Activated CD8-positive, alpha-beta memory T cell treated with anti-CD3 and anti-CD28 coated beads for 1 hour (primary cell): ENCODE measurements around the gene GTPBP6.
"Not testable (repeated sequence)": the region's sequence is repeated elsewhere in the genome, so short reads cannot be mapped to it uniquely, and the experiment has no call there.

Source experiments
- DNase-seq, 2 donors: peaks; one replicate each; pipeline ENCODE4 v3.0.0-alpha.2; 2020; ENCODE audit warnings: low read depth in 1 of 2; ENCODE audit errors: extremely low read depth in 1 of 2

Gene GTPBP6

GRCh38 chrX:336227-336626 lies 17.6 kb upstream of the GTPBP6 start:
- DNase-seq, result no peak

DNA sequence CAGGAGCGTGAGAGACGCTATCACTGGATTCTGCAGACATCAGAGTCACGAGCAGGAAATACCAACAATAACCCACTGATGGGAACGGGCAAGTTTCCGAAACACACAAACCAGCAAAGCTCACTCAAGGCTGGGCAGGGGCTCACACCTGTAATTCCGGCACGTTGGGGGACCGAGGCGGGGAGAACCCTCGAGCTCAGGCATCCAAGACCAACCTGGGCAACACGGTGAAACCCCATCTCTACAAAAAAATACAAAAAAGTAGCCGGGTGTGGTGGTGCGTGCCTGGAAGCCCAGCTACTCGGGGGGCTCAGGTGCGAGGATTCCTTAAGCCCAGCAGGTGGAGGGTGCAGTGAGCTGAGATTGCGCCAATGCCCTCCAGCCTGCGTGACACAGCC lies 17.2 kb upstream of the GTPBP6 start:
- DNase-seq, result no peak

GRCh38 chrX:334971-335757 lies 16.6 kb upstream of the GTPBP6 start:
- DNase-seq, result no peak

DNA sequence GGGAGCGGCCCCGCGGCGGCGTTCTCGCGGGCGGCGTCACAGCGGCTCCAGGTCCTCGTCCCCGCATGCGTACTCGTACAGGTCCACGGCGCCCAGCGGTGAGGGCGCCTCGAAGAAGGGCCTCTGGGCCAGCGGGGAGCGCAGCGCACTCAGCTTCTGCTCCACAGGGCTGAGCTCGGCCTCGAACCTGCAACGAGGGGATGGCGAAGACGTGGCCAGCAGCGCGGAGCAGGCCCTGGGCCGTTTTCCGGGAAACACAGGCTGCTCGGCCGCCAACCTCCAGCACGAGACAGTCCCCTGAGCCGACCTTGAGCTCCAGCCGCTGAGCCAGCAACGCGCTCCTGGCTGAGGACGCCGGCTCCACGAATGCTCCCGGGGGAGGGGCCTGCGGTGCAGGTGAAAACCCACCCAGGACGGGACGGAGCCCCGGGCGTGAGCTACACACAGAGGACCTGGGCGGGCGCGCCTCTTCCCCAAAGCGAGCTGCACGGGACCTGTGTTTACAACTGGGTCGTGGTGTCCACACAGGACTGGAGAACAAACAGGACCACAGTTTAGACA lies 15.8 kb upstream of the GTPBP6 start:
- no peak for DNase-seq

DNA sequence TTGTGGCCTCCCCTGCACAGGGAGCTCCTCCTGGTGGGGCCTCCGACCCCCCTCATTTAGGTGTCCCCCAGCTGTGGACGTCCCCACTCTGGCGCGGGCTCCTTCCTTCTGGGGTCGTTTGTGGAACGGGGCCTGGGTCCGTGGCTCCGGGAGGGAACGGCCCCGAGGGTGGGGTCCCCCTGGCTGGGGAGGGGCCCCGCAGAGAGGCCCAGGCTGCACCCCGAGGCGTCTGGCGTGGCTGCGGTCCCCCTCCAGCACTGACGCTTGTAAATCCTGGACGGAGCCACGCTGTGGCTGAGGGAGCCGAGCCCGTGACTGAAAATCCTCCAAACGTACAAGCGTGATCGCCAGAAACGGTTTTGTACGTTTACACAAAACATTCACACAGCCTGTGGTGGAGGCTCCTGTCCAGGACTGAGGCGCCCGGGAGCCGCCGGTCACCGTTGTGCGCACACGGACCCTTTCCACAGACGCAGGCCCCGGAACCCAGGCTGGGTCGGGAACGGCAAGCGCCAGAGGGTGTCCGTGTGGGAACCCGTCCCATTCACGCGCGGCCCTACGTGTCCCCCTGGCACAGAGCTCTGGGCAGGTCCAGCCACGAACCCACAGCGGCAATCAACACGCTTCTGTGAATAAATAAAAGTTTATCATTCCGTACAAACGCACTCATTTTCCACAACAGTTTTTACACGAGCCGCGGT lies 15.2 kb upstream of the GTPBP6 start:
- no peak for DNase-seq

DNA sequence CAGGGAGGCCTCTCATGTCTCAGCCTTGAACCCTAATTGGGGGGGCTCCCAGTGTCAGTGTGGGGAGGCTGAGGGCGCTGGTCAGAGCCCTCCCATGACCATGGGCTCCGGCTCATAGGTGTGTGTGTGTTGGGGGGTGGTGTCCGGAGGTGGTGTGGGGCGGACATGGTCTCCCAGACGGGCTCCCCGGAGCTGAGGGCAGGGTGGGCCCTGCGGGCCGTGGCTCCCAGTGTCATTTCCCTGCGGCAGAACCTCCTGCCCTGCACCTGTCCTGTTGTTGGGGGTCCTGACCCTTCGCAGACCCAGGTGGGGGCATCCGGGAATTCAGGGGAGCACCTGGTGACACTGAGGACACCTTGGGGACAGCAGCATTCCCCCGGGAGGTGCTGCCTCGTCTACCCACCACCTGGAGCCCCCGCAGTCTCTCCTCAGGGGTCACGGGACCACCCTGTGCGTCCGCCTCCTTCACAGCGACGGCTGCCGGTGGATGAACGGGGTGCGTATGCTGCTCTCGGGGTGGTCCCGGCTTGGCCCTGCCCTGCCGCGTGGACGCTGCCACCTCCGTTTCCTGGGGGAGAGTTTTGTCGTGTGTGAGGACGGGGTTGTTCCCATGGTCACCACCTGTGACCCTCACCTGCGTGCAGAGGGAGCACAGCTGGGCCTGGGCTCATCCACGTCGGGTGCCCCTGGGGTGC lies 14.5 kb upstream of the GTPBP6 start:
- no peak for DNase-seq

DNA sequence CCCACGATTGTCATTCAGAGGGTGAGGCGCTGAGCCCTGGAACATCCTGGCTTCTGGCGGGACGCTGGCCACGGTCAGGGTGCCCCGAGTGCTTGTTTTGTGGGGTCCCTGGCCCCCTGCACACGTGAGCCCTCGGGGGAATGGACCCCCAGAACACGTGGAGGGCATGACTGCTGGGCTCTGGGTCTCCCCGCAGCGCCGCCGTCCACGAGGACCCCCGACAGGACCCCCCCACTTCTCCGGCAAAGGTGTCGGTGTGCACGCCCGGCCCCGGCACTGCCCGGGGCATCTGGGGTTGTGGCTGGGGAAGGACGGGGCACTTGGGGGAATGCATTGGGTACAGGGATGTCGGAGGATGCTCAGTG lies 13.9 kb upstream of the GTPBP6 start:
- DNase-seq, result no peak

DNA sequence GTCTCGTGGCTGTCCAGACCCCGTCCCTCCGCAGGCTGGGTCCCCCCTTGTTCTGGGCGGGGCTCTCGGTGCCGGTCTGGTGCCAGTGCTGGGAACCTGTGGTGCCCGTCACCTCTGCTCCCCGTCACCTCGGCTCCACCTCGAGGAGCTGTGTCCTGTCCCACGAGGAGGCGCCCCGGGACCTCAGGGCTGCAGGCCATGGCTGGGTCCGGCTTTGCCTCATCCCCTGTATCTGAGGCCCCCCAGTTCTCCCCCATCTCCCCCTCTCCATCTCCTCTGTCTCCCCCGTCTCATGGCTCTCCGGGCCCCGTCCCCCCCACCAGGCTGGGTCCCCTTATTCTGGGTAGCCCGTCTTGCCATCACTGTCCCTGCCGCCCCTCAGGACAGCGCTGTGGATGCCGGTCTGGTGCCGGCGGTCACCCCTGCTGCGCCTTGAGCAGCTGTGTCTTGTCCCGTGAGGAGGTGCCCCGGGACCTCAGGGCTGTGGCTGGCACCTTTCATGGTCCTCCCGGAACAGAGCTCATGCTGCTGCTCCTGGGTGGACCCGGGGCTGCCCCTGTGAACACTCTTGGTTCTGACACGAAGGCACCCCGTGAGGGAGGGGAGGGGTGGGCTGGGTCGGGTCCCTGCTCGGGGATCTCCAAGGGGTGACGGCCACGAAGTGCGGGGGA lies 13.4 kb upstream of the GTPBP6 start:
- no peak for DNase-seq

DNA sequence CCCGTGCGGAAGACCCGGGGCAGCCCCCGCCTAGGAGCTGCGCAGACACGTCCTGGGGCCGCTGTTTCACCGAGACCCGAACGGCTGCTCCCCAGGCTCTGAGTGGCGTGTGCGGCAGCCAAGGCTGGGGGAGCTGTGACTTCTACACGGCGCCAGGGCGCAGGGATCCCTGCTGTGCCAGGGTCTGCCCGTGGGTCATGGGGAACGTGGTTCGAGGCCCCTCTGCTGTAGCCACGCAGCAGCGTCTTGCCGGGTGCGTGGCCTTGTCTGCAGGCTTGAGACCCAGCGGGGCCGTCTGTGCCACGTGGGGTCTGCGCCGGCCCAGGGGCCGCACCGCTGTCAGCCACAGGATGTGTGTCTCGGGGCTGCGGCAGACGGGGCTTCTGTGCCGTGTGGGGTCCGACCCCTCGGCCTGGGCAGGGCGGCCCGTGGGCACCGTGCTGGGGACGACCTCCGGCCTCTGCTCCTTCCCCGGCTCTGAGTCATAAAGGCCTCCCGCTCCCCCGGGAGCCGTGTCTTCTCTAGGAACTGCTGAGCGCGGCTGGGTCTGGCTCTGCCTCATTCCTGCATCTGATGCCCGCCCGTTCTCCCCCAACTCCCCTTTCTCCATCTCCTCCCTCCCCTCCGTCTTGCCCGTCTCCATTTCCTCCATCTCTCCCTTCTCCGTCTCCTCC lies 12.7 kb upstream of the GTPBP6 start:
- DNase-seq, result no peak

- no peak for DNase-seq
Measured at GRCh38 chrX:330726-331150, 12.1 kb upstream of the GTPBP6 start.

DNA sequence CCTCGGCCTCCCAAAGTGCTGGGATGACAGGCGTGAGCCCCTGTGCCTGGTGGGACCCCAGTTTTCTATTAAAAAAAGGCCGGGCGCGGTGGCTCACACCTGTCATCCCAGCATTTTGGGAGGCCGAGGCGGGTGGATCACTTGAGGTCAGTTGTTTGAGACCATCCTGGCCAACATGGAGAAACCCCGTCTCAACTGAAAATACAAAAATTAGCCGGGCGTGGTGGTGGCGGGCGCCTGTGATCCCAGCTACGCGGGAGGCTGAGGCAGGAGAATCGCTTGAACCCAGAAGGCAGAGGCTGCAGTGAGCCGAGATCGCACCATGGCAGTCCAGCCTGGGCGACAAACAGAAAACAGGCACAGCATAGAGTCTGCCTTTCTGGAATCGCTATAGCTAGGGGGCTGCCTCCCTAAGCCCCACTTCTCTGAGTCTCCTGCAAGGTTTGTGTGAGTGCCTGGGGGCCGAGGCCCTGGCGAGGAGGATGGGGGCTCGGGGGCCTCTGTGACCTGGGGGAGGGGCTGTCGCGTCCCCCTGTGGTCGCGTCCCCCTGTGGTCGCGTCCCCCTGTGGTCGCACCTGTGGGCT lies 11.6 kb upstream of the GTPBP6 start:
- not testable (repeated sequence) for DNase-seq

DNA sequence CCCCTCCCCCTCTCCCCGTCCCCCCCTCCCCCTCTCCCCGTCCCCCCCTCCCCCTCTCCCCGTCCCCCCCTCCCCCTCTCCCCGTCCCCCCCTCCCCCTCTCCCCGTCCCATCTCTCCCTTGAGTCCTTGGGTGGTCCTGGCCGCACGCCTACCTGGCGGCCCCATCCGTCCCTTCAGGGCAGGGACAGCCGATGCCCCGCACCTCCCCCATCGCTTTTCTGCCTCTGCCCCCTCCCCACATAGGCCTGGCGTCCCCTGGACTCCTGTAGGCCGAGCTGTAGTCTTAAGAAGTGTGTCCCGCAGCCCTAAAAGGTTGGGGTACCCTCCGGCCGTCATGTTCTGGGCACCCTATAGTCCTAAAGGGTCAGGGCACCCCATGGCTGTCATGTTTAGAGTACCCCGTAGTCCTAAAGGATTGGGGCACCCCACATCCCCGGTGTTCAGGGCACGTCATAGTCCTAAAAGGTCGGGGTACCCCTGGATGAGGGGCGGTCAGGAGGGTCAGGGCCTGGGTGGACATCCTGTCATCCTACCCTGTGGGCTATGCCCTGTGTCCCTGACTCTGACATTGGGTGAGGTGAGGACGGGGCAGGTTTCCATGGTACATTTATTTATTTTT lies 10.8 kb upstream of the GTPBP6 start:
- DNase-seq, result no peak

GRCh38 chrX:327660-328126 lies 9.1 kb upstream of the GTPBP6 start:
- no peak for DNase-seq

DNA sequence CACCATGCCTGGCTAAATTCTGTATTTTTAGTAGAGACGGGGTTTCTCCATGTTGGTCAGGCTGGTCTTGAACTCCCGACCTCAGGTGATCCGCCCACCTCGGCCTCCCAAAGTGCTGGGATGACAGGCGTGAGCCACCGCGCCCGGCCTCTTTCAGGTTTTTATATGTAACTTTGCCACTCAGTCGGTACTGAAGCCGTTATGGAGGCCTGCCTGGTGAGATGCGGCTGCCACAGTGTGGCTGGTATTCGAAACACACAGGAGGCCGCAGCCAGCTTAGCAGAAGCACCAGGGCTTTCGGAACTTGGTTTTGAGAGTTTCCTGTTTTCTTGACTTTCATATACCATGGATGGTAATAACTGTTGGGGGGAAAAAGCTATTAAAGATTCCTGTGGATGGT lies 6.1 kb upstream of the GTPBP6 start:
- DNase-seq, result not testable (repeated sequence)

DNA sequence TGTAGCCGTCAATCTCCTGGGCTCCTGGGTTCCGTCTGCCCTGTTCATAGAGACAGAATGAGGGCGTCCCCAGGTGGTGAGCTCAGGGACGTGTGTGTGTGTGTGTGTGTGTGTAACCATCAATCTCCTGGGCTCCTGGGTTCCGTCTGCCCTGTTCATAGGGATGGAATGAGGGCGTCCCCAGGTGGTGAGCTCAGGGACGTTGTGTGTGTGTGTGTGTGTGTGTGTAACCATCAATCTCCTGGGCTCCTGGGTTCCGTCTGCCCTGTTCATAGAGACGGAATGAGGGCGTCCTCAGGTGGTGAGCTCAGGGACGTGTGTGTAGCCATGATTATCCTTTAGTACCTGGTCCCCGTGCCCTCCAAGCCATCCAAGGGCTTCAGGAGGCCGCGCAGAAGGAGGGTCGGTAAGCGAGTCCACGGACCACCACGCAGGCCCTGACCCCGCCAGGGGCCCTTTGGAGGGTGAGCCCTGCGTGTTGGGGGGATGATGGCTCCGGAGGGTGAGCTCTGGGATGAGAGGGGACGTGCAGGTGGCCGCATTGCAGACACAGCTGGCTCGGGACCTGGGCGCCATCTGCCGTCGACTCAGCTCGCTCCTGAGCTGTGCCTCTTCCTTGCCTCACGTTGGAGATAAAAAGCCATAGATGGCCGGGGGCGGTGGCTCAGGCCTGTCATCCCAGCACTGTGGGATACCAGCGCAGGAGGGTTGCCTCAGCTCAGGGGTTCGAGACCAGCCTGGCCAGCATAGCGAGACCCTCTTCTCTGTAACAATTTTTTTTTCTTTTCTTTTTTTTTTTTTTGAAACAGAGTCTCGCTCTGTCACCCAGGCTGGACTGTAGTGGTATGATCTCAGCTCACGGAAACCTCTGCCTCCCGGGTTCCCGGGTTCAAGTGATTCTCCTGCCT lies 5.4 kb upstream of the GTPBP6 start:
- no peak for DNase-seq

DNA sequence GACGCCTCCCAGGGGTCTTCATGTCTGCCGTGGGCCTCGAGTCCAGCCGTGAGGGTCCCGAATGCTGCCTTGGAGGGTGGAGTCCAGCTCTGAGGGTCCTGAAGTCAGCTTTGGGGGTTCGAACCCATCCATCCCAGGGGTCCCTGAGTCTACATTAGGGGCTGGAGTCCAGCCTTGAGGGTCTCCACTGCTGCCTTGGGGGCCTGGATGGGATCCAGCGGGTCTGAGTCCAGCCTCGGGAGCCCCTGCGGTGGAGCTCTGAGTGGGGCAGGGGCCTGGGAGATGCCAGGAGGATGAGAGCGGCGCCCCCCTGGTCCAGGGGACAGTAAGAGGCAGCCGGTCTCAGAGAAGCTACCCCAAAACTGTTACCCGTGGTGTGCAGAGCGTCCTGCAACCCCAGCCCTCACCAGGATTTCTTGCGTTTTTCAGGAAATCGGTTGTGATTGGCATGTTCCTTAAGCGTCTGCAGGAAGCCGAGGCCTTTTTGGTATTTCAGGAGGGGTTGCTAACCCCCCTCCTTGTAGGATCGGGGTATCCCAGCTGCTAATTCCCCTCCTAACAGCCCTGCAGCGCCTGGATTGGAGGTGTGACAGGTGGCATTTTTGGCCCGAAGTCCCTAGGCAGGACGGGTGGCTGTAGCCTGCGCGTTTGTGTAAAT lies 1.7 kb upstream of the GTPBP6 start:
- no peak for DNase-seq

DNA sequence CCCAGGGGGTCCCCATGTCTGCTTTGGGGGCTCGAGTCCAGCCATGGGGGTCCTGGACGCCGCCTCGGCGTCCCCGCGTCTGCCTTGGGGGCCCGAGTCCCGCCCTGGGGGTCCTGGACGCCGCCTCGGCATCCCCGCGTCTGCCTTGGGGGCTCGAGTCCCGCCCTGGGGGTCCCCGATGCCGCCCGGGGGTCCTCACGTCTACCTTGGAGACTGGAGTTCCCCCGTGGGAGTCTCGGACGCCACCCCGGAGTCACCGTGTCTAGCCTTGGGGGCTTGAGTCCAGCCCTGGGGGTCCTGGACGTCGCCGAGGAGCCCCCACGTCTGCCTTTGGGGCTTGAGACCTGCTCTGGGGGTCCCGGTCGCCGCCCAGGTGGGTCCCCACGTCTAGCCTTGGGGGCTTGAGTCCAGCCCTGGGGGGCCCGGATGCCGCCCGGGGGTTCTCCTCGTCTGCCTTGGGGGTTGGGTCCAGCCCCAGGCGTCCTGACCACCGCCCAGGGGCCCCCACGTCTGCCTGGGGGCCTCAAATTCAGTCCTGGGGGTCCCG lies 1.1 kb upstream of the GTPBP6 start:
- no peak for DNase-seq
